Sigmoid colon (tissue), 7 donors: ENCODE data around the gene PATJ. TPM values are rescaled to one million over a fixed set of nuclear protein-coding genes. Genes with fewer than 3 reads are reported as not detected.

Experiments used
- DNase-seq: peaks from one replicate; pipeline ENCODE4 v3.0.0-alpha.2; 2019
- H3K27ac ChIP-seq, 4 donors: fragments of 200-600 bp; sonication (generic); one replicate each; pipeline ENCODE4 v1.5.1; 2016 to 2019; ENCODE audit warnings: mild to moderate bottlenecking in 1 of 4
- H3K27me3 ChIP-seq, 3 donors: fragments of 200-600 bp; sonication (generic); one replicate each; pipeline ENCODE4 v1.5.1; 2019; ENCODE audit warnings: mild to moderate bottlenecking in 1 of 3
- H3K36me3 ChIP-seq, 4 donors: fragments of 200-600 bp; sonication (generic); one replicate each; pipeline ENCODE4 v1.5.1; 2016 to 2019
- H3K4me1 ChIP-seq, 4 donors: fragments of 200-600 bp; sonication (generic); one replicate each; pipeline ENCODE4 v1.5.1; 2017 to 2019
- H3K4me3 ChIP-seq, 4 donors: fragments of 200-600 bp; sonication (generic); one replicate each; pipeline ENCODE4 v1.5.1; 2017 to 2019; ENCODE audit warnings: mild to moderate bottlenecking in 2 of 4, moderate library complexity in 1 of 4
- H3K9me3 ChIP-seq, 4 donors: fragments of 200-600 bp in 3 of 4; sonication (generic) in 3 of 4; one replicate each; pipeline versions ENCODE4 v1.5.1 to v1.6.1; 2013 to 2019
- EP300 ChIP-seq, 4 donors: sonication (generic); formaldehyde crosslinking; IDR thresholded peaks; one replicate each; pipeline ENCODE4 v1.6.1; 2017; ENCODE audit warnings: antibody characterized with exemption in 4 of 4
- POLR2A ChIP-seq, 2 donors: fragments of 450-650 bp; IDR thresholded peaks; one replicate each; pipeline ENCODE4 v1.6.1; 2016; ENCODE audit warnings: antibody characterized with exemption in 2 of 2, mild to moderate bottlenecking in 2 of 2, moderate library complexity in 2 of 2
- POLR2AphosphoS5 ChIP-seq, 4 donors: sonication (generic); formaldehyde crosslinking; IDR thresholded peaks; one replicate each; pipeline ENCODE4 v1.6.1; 2017; ENCODE audit warnings: antibody characterized with exemption in 4 of 4
- WGBS, 2 donors: extraction: QIAGEN DNeasy Blood & Tissue Kit; methylation state at CpG; one replicate each; pipeline ENCODE4 v1.1.7; 2013; 5-methylcytosine and 5-hydroxymethylcytosine counted together
- intact Hi-C: fragments of 100-400 bp; cut with DNase I; formaldehyde crosslinking; loops from one replicate; pipeline ENCODE4 v1.15.1; 2023
- polyA plus RNA-seq, 3 donors: library from polyadenylated mRNA; stranded (reverse); fragments of 200-250 nt; gene quantifications; one replicate each; pipeline ENCODE4 v1.2.3, GENCODE V29; 2013
- total RNA-seq, 4 donors: library from RNA; depleted of rRNA; stranded (reverse); fragments of >200 nt; gene quantifications; one replicate each; pipeline ENCODE4 v1.1.0, GENCODE V29; 2016
- TF ChIP-seq, protein P1 (sequence below), 4 experiments: fragments of 450-650 bp in 3 of 4; fragments of 200-600 bp in 1 of 4; IDR thresholded peaks; one replicate each; pipeline ENCODE4 v1.5.1; 2016 to 2019; ENCODE audit warnings: antibody characterized with exemption in 4 of 4, mild to moderate bottlenecking in 3 of 4, moderate library complexity in 2 of 4
- donor health status: healthy with polysubstance abuse.
- donor health status: Bipolar disorder and iron deficiency.
- donor health status: healthy.

The PATJ gene
- total and polyA plus RNA-seq, 7 donors, result 10.2 to 33.2 (median 21.3) TPM

DNA sequence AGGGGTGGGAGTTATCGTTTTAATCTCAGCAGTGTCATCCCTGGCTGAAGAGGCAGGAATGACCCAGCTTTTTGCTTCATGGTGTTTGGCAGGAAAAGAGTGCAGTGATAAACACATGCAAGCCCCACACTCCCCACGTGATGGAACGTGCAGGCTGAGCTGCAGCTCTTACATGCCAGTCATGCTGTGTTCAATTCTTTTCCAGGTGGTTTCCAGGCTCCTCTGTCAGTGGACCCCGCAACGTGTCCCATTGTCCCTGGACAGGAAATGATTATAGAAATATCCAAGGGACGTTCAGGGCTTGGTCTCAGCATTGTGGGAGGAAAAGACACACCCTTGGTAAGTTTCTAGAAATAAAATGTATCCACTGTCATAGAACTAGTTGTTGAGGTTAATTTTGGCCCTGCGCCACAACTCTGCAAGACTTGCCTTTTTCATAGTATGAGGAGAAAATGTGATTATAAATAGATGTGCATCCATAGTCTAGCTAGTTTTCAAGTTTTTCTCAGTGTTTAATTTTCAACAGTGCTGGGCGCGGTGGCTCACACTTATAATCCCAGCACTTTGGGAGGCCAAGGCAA lies 342.1 kb downstream of the PATJ start:
- DNase-seq, result no peak
- no peaks in the 10 kb centered on the region for H3K4me1 ChIP-seq
- H3K9me3 ChIP-seq, result no peaks in the 10 kb centered on the region
- intact Hi-C loops, result no loop called here
- TF ChIP-seq, protein P1, sequence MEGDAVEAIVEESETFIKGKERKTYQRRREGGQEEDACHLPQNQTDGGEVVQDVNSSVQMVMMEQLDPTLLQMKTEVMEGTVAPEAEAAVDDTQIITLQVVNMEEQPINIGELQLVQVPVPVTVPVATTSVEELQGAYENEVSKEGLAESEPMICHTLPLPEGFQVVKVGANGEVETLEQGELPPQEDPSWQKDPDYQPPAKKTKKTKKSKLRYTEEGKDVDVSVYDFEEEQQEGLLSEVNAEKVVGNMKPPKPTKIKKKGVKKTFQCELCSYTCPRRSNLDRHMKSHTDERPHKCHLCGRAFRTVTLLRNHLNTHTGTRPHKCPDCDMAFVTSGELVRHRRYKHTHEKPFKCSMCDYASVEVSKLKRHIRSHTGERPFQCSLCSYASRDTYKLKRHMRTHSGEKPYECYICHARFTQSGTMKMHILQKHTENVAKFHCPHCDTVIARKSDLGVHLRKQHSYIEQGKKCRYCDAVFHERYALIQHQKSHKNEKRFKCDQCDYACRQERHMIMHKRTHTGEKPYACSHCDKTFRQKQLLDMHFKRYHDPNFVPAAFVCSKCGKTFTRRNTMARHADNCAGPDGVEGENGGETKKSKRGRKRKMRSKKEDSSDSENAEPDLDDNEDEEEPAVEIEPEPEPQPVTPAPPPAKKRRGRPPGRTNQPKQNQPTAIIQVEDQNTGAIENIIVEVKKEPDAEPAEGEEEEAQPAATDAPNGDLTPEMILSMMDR (IDR thresholded peaks at IDR 0.05), result no peak
- TF ChIP-seq EP300 (IDR thresholded peaks at IDR 0.05) (no peak), POLR2A (IDR thresholded peaks at IDR 0.05) (no peak), POLR2AphosphoS5 (IDR thresholded peaks at IDR 0.05) (no peak)
- WGBS, 2 donors, result 75 to 80% methylated on average over 9 of the region's 9 CpGs
- no peak overlapping the region for H3K27ac ChIP-seq
- H3K4me3 ChIP-seq, result no peak overlapping the region
- H3K27me3 ChIP-seq, result no peaks in the 10 kb centered on the region
- H3K36me3 ChIP-seq, result peaks cover 0 to 14% (median 1%) of the 10 kb centered on the region in 4 donors

DNA sequence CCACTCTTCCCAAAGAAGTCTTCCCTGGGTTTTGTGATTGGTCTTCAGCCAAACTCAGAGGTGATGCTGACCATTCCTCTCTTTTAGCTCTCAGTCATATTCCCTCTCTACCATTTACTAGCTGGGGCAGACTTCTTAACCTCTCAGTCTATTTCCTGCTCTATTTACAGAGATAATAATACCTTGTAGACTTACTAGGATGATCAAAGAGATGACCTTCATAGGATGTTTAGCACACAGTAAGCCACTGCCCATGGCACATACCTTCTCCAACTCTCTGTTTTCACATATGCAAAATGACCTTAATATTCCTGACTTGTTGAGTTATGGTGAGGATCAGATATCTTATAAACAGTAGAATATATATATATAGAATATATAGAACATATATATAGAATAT lies 346.2 kb downstream of the PATJ start:
- Histone ChIP-seq H3K4me3 (no peak overlapping the region), H3K27ac (no peak overlapping the region), H3K9me3 (no peaks in the 10 kb centered on the region), H3K4me1 (no peaks in the 10 kb centered on the region), H3K36me3 (peaks cover 0 to 7% (median 1%) of the 10 kb centered on the region in 4 donors), H3K27me3 (no peaks in the 10 kb centered on the region)
- intact Hi-C loops, result no loop called here
- TF ChIP-seq POLR2AphosphoS5 (IDR thresholded peaks at IDR 0.05), result no peak
- TF ChIP-seq, protein P1 (IDR thresholded peaks at IDR 0.05), result no peak
- no peak for TF ChIP-seq EP300 (IDR thresholded peaks at IDR 0.05)
- no peak for TF ChIP-seq POLR2A (IDR thresholded peaks at IDR 0.05)
- DNase-seq, result no peak

DNA sequence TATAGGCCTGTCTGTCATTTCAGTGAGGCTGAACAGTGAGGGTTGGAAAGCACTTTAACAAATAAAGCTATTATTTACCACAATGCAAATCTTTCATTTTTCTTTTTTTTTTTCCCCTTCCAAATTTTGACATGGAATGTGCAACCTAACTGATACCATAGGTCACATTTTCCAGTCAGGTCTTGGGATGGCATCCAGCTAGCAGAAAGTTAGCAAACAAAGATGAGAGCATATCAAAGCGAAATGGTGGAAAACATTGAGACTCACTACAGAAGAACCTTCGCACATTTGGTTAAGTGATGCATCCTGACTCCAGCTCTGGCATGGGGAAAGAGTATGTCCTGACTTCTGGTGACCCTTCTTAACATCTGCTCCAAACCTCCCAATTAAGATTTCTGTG lies 347.3 kb downstream of the PATJ start:
- Histone ChIP-seq H3K9me3 (no peaks in the 10 kb centered on the region), H3K4me3 (no peak overlapping the region), H3K36me3 (peaks cover 0 to 7% (median 1%) of the 10 kb centered on the region in 4 donors), H3K4me1 (no peaks in the 10 kb centered on the region), H3K27ac (no peak overlapping the region), H3K27me3 (no peaks in the 10 kb centered on the region)
- intact Hi-C loops, result no loop called here
- TF ChIP-seq POLR2AphosphoS5 (IDR thresholded peaks at IDR 0.05), result no peak
- TF ChIP-seq, protein P1 (IDR thresholded peaks at IDR 0.05), result no peak
- no peak for TF ChIP-seq EP300 (IDR thresholded peaks at IDR 0.05)
- TF ChIP-seq POLR2A (IDR thresholded peaks at IDR 0.05), result no peak
- no peak for DNase-seq
- WGBS, 2 donors, result 95 to 96% methylated on average over 2 of the region's 2 CpGs

DNA sequence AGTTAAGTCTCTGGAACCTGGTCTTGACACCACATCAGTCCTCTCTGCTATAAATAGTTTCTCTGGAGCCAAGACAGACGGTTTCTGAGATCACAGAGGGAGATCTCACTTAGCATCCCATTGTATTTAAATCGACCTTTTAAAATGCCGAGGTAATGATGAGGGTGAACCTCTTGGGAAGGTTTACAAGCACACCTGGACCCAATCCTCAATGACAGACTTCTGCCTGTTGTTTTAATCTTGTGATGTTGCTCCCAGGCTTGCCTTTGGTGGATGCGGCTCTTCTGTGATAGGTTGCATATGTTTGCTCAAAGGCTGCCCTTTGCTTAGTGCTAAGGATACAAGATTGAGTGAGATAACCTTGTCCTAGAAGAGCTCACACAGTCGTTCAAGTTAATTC lies 347.7 kb downstream of the PATJ start:
- 63 to 67% methylated on average over 5 of the region's 5 CpGs for WGBS, 2 donors

More for the DNA sequence above, 347.7 kb downstream of the PATJ start:
- Histone ChIP-seq H3K9me3 (no peaks in the 10 kb centered on the region), H3K27me3 (no peaks in the 10 kb centered on the region), H3K27ac (no peak overlapping the region), H3K36me3 (peaks cover 0 to 7% (median 1%) of the 10 kb centered on the region in 4 donors), H3K4me3 (no peak overlapping the region), H3K4me1 (no peaks in the 10 kb centered on the region)
- DNase-seq, result no peak
- TF ChIP-seq, protein P1 (IDR thresholded peaks at IDR 0.05), result no peak
- TF ChIP-seq POLR2AphosphoS5 (IDR thresholded peaks at IDR 0.05) (no peak), POLR2A (IDR thresholded peaks at IDR 0.05) (no peak), EP300 (IDR thresholded peaks at IDR 0.05) (no peak)
- intact Hi-C loops, result no loop called here
